GM12891 (cell line): ENCODE measurements around the gene ADGRB3.

ENCODE experiments used
- PAX5 ChIP-seq: IDR thresholded peaks from 2 replicates; pipeline ENCODE4 v1.6.1; 2011; ENCODE audit warnings: low read length, moderate library complexity, mild to moderate bottlenecking; ENCODE audit not compliant: insufficient read depth, severe bottlenecking
- POLR2A ChIP-seq: IDR thresholded peaks from 2 replicates; pipeline ENCODE4 v1.6.1; 2011; ENCODE audit warnings: low read depth, low read length, control low read depth
- POLR2AphosphoS5 ChIP-seq: IDR thresholded peaks from 2 replicates; pipeline ENCODE4 v1.6.1; 2011; ENCODE audit warnings: low read depth, low read length, control low read depth
- POU2F2 ChIP-seq: IDR thresholded peaks from 2 replicates; pipeline ENCODE4 v1.6.1; 2011; ENCODE audit warnings: low read depth, mild to moderate bottlenecking, control low read depth, low read length, moderate library complexity
- SPI1 ChIP-seq: IDR thresholded peaks from 2 replicates; pipeline ENCODE4 v1.6.1; 2011; ENCODE audit warnings: low read depth, low read length, control low read depth
- TAF1 ChIP-seq: IDR thresholded peaks from 2 replicates; pipeline ENCODE4 v1.6.1; 2011; ENCODE audit warnings: low read depth, low read length, control low read depth

GRCh38 chr6:68677058-68677457, 42.0 kb downstream of the ADGRB3 start:
- TF ChIP-seq POLR2A = no peak
- TF ChIP-seq POLR2AphosphoS5 = no peak
- TF ChIP-seq SPI1 = no peak
- TF ChIP-seq TAF1 = no peak
- no peak for TF ChIP-seq PAX5
- no peak for TF ChIP-seq POU2F2
